ENCODE data around the gene ZNF84. TPM values are rescaled to one million over a fixed set of nuclear protein-coding genes. Genes with fewer than 3 reads are reported as not detected.

Gene ZNF84
- total RNA-seq: 19.2 TPM
- long read RNA-seq, full-length matches to known transcripts: 6 of 14 reads
- long read RNA-seq, partial matches to known transcripts: 2 of 14 reads
- long read RNA-seq, other reads (novel, unspliced or antisense): 6 of 14 reads

GRCh38 chr12:133037207-133038005, at the start of gene ZNF84:
Gene ZNF84, plus strand, starts transcription at chr12:133037509. Its CDS starts 3,959 bp downstream, at chr12:133041468.
- DNase-seq (ENCODE audit: low spot score): peak; percentile 98

DNA sequence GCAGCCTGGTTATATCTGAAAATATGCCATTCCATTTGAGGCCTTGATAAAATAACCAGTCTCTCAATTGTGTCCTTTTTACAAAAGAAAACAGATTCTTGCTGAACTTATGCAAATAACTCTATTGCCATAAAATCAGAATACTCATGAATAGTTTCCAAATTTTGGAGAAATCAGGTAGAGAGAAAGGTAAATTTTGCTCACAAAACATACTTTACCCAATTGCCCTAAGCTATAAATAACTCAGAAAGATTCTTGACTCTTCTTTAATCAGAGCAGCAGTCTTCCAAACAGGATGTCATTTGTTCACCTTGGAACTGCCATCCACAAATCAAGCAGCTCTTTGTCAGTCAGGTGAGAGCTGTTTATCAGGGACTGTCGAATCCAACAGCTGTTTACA, 38.6 kb upstream of the ZNF84 start:
- no peak for DNase-seq (ENCODE audit: low spot score)

GRCh38 chr12:133010657-133011297, 26.5 kb upstream of the ZNF84 start:
- DNase-seq (ENCODE audit: low spot score): no peak

DNA sequence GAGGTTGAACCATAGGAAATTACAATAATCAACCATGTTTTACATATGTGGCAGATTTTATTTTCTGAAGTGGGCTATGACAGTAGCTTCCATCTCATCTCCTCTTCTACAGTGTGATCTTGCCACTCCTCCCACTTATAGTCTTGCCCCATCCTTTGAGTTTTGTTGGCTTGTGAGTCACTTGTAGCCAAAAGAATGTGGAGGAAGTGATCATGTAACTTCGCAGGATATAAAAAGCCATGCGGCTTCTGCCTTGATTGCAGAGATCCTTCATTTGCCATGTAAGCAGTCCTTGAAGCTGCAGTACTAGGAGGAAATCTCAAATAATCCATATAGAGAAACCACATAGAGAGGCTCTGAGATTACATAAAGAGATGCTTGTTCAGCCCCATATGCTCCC, 13.7 kb upstream of the ZNF84 start:
- DNase-seq (ENCODE audit: low spot score): no peak

- DNase-seq (ENCODE audit: low spot score): no peak
These were observed 10.3 kb upstream of the ZNF84 start for GRCh38 chr12:133026996-133027395.

DNA sequence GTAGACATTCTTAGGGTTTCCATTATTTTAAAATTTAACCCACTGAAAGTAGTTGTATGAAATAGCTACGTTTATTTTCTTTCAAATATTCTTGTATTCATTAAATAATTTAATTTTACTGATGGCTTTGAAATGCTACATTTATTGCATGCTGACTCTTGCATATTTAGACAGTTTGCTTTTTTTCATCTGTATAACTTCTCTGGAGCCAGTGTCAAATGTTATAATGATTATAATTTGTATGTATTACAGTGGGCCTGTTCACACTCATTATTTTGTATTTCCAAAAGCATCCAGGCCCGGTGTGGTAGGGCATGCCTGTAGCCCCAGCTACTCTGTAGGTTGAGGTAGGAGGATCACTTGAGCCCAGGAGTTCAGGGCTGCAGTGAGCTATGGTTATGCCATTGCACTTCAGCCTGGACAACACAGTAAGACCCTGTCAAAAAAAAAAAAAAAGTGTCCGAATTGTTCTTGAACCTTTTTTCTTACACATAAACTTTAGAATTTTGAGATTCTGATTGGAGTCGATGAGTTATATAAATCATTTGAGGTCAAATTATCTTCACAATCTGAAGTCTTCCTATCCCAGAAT, 905 bp downstream of the ZNF84 start:
- DNase-seq (ENCODE audit: low spot score): no peak

DNA sequence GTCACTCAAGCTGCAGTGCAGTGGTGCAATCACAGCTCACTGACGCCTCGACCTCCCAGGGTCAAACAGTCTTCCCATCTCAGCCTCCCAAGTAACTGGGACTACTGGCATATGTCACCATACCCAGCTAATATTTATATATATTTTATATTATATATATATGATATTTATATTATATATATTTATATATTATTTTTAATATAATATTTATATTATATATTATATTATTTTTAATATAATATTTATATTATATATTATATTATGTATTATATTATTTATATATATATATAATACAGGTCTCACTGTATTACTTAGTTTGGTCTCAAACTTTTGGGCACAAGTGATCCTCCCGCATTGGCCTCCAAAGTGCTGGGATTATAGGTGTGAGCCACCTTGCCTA, 9.4 kb downstream of the ZNF84 start:
- DNase-seq (ENCODE audit: low spot score): no peak

DNA sequence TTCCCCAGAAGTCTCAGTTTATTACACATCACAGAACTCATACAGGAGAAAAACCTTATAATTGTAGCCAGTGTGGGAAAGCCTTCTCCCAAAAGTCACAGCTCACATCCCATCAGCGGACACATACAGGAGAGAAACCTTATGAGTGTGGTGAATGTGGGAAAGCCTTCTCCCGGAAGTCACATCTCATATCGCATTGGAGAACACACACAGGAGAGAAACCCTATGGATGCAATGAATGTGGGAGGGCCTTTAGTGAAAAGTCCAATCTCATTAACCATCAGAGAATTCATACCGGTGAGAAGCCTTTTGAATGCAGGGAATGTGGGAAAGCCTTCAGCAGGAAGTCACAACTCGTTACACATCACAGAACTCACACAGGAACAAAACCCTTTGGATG, 20.1 kb downstream of the ZNF84 start:
- DNase-seq (ENCODE audit: low spot score): no peak

DNA sequence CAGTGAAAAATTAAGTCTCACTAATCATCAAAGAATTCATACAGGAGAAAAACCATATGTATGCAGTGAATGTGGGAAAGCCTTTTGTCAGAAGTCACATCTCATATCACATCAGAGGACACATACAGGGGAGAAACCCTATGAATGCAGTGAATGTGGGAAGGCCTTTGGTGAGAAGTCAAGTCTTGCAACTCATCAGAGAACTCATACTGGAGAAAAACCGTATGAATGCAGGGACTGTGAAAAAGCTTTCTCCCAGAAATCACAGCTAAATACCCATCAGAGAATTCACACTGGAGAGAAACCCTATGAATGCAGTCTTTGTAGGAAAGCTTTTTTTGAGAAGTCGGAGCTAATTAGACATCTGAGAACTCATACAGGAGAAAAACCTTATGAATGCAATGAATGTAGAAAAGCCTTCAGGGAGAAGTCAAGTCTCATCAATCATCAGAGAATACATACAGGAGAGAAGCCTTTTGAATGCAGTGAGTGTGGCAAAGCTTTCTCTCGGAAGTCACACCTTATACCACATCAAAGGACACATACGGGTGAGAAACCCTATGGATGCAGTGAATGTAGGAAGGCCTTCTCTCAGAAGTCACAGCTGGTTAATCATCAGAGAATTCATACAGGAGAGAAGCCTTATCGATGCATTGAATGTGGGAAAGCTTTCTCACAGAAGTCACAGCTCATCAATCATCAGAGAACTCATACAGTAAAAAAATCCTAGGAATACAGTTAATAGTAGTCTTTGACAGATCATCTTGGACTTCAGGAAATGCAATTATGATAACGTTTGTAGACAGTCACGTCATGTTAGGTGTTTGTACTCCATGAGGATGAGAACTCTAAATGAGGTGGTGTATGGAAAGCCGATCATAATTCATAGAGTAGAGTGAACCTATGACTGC, 21.1 kb downstream of the ZNF84 start:
- no peak for DNase-seq (ENCODE audit: low spot score)

DNA sequence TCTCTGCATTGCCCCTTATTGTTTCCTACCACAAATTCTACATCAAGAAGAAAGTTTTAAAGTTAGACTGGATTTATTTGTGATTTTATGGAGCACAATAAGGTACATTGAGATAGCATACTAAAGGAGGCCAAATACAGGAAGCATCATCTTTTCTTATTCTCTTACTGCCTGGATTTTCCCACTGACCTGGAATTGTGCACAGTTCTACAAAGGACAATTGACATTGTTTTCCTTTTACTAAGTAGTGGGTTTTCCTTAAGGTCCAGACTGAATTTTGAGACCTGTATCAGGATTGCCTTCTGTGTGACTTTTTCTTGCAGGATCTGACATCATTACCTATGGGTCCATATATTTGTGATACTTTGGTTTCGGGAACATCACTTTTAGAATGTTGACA, 24.6 kb downstream of the ZNF84 start:
- DNase-seq (ENCODE audit: low spot score): no peak

- DNase-seq (ENCODE audit: low spot score): no peak
These were observed 26.2 kb downstream of the ZNF84 start for GRCh38 chr12:133063556-133063955.

- no peak for DNase-seq (ENCODE audit: low spot score)
These were observed 36.5 kb downstream of the ZNF84 start for GRCh38 chr12:133073836-133074235.

GRCh38 chr12:133080026-133080367, 42.7 kb downstream of the ZNF84 start:
- no peak for DNase-seq (ENCODE audit: low spot score)

GRCh38 chr12:133080368-133081158, 43.3 kb downstream of the ZNF84 start, which contains the start of gene ZNF140:
Gene ZNF140, plus strand, starts transcription at chr12:133080923. Its CDS starts 398 bp downstream, at chr12:133081321.
- peak; percentile 98 for DNase-seq (ENCODE audit: low spot score)

- DNase-seq (ENCODE audit: low spot score): no peak
These were observed 44.0 kb downstream of the ZNF84 start for GRCh38 chr12:133081159-133081780.

GRCh38 chr12:133083345-133083744, 46.0 kb downstream of the ZNF84 start:
- DNase-seq (ENCODE audit: low spot score): no peak

- DNase-seq (ENCODE audit: low spot score): no peak
These were observed 68.3 kb downstream of the ZNF84 start for GRCh38 chr12:133105620-133106019.

DNA sequence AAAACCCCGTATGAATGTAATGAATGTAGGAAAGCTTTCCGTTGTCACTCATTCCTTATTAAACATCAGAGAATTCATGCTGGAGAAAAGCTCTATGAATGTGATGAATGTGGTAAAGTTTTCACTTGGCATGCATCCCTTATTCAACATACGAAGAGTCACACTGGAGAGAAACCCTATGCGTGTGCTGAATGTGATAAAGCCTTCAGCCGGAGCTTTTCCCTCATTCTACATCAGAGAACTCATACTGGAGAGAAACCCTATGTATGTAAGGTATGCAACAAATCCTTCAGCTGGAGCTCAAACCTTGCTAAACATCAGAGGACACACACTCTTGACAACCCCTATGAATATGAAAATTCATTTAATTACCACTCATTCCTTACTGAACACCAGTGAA, 68.9 kb downstream of the ZNF84 start:
- no peak for DNase-seq (ENCODE audit: low spot score)

- no peak for DNase-seq (ENCODE audit: low spot score)
These were observed 69.8 kb downstream of the ZNF84 start for GRCh38 chr12:133107121-133107520.

DNA sequence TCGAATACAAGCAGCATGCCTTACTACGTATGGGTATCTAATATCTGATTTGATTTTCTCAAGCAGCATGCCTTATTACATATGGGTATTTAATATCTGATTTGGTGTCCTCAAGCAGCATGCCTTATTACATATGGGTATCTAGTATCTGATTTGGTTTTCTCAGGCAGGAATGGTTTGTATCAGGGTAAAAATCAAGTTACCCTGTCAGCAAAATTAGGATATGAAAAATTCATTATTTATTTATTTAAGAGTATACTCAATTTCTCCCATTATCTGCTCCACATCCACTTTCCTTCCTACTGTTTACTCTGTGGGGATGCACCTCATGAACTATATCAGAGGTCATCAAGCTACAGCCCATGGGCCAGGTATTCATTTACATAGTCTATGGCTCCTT, 70.8 kb downstream of the ZNF84 start:
- DNase-seq (ENCODE audit: low spot score): no peak
